OCI-LY1 (cell line): ENCODE data around the gene TEAD1.

ENCODE experiments used
- CTCF ChIP-seq: fragments of 200-600 bp; sonication (generic), shearing (Covaris generic); IDR thresholded peaks from 2 replicates; pipeline ENCODE4 v1.5.1; 2017; ENCODE audit warnings: mild to moderate bottlenecking, antibody characterized with exemption, low read length, moderate library complexity, mixed read lengths
- EZH2 ChIP-seq: fragments of 200-600 bp; sonication (generic), shearing (Covaris generic); IDR thresholded peaks from 2 replicates; pipeline ENCODE4 v1.8.0; 2017; ENCODE audit warnings: borderline replicate concordance, mixed run types, mild to moderate bottlenecking, antibody characterized with exemption, low read length, moderate library complexity, mixed read lengths

- TF ChIP-seq CTCF (no peak), EZH2 (no peak)
These were observed 294.6 kb downstream of the TEAD1 start for GRCh38 chr11:12968826-12969225.
